IPS-18c (cell line): ENCODE results near the gene RAMACL.

Source experiments
- H3K4me3 ChIP-seq: 2 replicates; pipeline ENCODE4 v1.7.0; 2013; ENCODE audit warnings: low read depth, mild to moderate bottlenecking, low read length, moderate library complexity; ENCODE audit not compliant: insufficient read depth
- H3K9me3 ChIP-seq: one replicate; pipeline ENCODE4 v1.6.1; 2013; ENCODE audit warnings: mild to moderate bottlenecking, low read length, moderate library complexity; ENCODE audit not compliant: control insufficient read depth, insufficient read depth

The RAMACL gene

GRCh38 chr6:166533205-166533824 lies 53.2 kb downstream of the RAMACL start:
- peaks cover 2% of the 10 kb centered on the region for H3K9me3 ChIP-seq

More at GRCh38 chr6:166533205-166533824, 53.2 kb downstream of the RAMACL start:
- no peak overlapping the region for H3K4me3 ChIP-seq
